GM18511 (cell line): ENCODE measurements around the gene TRIP6.
"Not testable (repeated sequence)": the region's sequence is repeated elsewhere in the genome, so short reads cannot be mapped to it uniquely, and the experiment has no call there.

Source experiments
- ATAC-seq: cut with Tn5 transposase; IDR thresholded peaks from one replicate; pipeline ENCODE4 v1.9.1; 2021; ENCODE audit warnings: mild to moderate bottlenecking, moderate library complexity; ENCODE audit not compliant: unreplicated experiment

TRIP6 gene

GRCh38 chr7:100910443-100910842 lies 43.3 kb downstream of the TRIP6 start:
- not testable (repeated sequence) for ATAC-seq

GRCh38 chr7:100911484-100911883 lies 44.3 kb downstream of the TRIP6 start:
- ATAC-seq, result no peak

- no peak for ATAC-seq
These were observed 47.2 kb downstream of the TRIP6 start for GRCh38 chr7:100914208-100914878.

- no peak for ATAC-seq
These were observed 47.8 kb downstream of the TRIP6 start for GRCh38 chr7:100914879-100915447.

GRCh38 chr7:100919335-100919734 lies 52.1 kb downstream of the TRIP6 start:
- not testable (repeated sequence) for ATAC-seq

GRCh38 chr7:100919779-100920437 lies 52.7 kb downstream of the TRIP6 start:
- not testable (repeated sequence) for ATAC-seq

- ATAC-seq, result no peak
These were observed 53.9 kb downstream of the TRIP6 start for GRCh38 chr7:100921039-100921438.
